HG03159 (cell line): ENCODE measurements around the gene NR4A1.

ENCODE experiments used
- ATAC-seq: cut with Tn5 transposase; IDR thresholded peaks from one replicate; pipeline ENCODE4 v1.9.1; 2021; ENCODE audit warnings: mild to moderate bottlenecking, moderate library complexity; ENCODE audit not compliant: unreplicated experiment

The NR4A1 gene

GRCh38 chr12:52050758-52051541 lies at the start of gene NR4A1:
Gene NR4A1 (plus strand): TSS chr12:52051442. CDS start chr12:52054329, 2,887 bp downstream.
- ATAC-seq, result peak; percentile 79

DNA sequence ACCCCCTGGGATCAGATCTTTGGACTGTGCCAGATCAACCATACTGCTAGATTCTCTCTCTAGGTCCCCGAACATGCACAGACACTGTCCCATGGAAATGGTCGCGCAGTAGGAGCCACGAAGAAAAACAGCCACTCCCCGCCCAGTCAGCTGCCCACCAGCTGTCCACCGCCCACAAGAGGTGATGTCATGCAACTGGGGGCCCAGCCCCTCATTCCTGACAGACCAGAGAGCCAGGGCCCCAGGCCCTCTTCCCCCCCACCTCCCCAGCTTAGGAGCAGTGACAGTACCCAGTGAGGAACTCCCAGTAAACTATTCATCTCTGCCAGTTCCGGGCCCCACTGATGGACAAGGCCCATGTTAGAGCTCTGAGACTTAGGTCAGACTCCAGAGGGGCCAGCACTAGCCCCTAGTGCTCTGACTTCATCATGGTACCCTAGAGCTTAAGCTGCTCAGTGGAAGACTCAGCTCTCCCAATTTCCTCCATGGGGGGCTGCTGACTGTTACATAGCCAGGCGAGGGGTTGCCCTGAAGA lies 48.2 kb upstream of the NR4A1 start:
- ATAC-seq, result no peak

GRCh38 chr12:52003591-52003990 lies 47.7 kb upstream of the NR4A1 start:
- no peak for ATAC-seq

DNA sequence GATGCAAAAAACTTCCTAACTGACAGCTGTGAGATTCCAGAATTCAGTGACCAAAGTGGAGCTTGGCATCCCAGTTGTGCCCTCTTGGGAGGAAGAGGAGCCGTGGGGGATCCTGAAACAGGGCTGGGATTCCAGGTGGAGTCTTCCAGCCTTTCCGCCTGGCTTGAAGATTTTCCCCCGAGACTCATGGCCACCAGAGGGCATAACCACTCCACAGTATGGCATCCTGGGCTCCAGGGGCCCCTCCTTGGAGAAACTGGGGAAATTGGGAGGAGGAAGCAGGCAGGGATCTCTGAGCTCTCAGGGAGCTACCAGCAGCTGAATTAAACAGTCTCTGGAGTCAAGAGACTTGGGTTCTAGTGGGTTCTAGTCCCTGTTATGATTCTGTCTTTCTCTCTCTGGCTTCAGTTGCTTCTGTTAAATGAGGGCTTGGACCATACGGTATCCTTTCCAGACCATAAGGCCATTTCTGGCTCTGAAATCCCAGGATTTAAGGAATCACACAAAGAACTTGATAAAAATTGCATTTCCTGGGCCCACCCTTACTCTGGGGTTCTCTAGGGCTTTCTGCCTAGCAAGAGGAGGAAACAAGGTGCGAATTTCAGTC lies 47.1 kb upstream of the NR4A1 start:
- ATAC-seq, result no peak

GRCh38 chr12:52005218-52005902 lies 45.9 kb upstream of the NR4A1 start:
- no peak for ATAC-seq

GRCh38 chr12:52005903-52006703 lies 45.1 kb upstream of the NR4A1 start:
- ATAC-seq, result peak; percentile 75

GRCh38 chr12:52006726-52007157 lies 44.5 kb upstream of the NR4A1 start, which contains the start of gene TAMALIN:
Gene TAMALIN (plus strand): TSS chr12:52006946. CDS start chr12:52007020, 74 bp downstream.
- no peak for ATAC-seq

DNA sequence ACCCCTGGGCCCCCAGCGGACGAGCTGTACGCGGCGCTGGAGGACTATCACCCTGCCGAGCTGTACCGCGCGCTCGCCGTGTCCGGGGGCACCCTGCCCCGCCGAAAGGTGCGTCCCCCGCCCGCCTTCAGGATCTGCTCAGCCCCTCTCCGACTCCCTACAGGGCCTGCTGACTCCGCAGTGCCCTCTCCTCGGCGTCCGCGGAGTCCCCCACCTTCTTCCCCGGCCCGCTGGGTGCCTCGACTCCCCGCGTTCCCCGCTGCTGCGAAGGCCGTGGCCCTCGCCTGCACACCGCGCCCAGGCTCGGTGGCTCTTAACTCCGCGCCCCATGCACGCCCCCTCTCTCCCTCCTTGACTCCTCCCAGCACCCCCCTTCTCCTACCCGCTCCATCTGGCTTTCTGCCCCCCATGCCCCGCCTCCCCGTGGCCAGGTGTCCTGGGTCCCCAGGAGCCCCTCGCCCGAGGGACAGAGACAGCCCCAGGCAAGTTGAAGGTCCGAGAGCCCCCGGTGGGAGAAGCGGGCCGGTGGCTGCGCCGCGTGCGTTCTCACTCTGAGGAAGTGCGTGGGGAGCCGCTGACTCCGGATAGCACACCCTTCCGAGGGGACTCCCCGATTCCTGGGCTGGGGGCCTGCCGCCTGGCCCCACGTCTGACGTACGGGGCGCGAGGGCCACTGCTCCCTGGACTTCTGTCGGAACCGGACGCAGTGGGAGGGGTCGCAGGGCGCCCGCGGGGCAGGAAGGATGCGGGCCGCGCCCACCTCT lies 43.9 kb upstream of the NR4A1 start:
- ATAC-seq, result no peak

GRCh38 chr12:52007982-52008510 lies 43.2 kb upstream of the NR4A1 start:
- ATAC-seq, result no peak

DNA sequence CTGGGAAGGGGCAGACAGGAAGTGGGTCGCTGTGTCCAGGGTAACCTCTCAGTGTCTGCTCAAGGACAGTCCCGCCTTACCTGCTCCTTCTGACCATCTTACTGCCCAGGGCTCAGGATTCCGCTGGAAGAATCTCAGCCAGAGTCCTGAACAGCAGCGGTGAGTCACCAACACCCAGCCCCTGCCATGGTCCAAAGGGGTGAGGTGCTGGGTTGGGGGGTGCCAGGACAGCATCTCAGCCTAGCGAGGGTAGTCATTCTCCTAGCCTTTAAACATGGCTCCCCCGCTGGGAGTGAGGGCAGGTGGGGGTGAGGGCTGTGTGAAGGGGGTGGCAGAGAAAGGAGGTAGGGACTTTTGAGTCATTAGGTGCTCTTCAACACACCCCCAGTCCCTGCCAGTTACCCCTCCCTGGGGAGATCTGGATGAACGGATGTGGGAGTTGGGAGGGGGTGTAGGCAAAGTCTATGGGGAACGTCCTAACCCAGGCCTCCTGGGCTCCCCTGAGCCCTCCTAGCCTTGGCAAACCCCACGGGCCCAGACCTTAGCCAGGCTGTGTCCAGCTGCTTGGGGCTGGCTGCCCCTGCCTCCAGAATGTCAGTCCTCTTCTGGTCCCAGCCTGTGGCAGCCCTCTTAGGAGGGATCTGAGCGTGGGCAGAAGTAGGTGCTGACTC lies 42.0 kb upstream of the NR4A1 start:
- no peak for ATAC-seq

- ATAC-seq, result no peak
Observed at GRCh38 chr12:52010152-52010622, 41.1 kb upstream of the NR4A1 start.

DNA sequence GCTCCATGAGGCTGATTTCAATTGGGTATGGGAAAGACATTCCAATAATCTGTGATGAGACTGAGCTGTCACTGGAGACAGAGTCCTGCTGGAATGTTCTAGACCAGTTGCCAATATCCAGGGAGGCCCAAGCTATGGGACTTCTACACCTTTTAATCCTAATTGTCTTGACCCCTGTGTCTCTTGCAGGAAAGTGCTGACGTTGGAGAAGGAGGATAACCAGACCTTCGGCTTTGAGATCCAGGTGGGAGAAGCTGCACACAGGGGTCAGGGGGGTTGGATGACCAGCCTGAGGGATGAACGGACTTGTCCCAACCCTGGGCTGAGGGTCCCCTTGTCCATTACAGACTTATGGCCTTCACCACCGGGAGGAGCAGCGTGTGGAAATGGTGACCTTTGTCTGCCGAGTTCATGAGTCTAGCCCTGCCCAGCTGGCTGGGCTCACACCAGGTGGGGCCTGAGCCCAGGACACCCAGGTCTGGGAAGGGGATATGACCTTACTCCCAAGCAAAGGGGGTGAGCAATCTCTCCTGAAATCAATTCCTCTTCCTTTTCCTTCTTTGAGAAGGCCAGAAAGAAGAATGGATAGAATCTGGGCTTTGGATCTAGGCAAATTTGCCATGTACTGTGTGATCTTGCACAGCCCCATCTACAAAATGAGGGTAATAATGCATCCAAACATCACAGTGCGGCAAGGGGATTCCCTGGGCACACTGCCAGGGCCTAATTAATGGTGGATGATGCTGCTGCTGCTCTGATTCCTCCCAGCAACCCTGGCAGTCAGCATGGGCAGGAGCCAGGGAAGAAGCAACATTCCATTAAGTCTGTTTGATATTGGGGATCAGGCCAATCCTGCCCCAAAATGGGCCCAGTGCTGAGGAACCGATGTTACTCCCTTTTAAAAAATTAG lies 40.3 kb upstream of the NR4A1 start:
- ATAC-seq, result no peak

DNA sequence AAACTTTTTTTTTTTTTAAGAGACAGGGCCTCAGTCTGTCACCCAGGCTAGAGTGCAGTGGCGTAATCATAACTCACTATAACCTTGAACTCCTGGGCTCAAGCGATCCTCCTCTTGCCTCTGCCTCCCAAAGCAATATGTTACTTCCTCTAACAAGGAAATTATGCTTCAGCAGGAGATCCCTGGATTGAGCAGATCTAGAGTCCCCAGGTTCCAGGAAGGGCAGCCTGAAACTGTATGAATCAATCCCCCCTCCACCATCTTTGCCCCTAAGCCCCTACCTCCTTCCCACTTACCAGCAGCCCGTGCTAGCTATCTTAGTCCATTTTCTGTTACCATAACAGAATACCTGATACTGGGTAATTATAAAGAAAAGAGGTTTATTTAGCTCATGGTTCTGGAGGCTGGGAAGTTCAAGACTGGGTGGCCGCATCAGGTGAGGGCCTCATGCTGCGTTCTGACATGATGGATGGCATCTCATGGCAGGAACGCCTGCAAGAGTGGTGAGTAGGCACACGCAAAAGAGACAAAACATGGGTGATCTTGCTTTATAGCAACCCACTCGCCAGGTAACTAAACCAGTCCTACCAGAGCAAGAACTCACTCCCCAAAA lies 39.5 kb upstream of the NR4A1 start:
- ATAC-seq, result no peak

GRCh38 chr12:52013626-52014310 lies 37.5 kb upstream of the NR4A1 start:
- no peak for ATAC-seq

DNA sequence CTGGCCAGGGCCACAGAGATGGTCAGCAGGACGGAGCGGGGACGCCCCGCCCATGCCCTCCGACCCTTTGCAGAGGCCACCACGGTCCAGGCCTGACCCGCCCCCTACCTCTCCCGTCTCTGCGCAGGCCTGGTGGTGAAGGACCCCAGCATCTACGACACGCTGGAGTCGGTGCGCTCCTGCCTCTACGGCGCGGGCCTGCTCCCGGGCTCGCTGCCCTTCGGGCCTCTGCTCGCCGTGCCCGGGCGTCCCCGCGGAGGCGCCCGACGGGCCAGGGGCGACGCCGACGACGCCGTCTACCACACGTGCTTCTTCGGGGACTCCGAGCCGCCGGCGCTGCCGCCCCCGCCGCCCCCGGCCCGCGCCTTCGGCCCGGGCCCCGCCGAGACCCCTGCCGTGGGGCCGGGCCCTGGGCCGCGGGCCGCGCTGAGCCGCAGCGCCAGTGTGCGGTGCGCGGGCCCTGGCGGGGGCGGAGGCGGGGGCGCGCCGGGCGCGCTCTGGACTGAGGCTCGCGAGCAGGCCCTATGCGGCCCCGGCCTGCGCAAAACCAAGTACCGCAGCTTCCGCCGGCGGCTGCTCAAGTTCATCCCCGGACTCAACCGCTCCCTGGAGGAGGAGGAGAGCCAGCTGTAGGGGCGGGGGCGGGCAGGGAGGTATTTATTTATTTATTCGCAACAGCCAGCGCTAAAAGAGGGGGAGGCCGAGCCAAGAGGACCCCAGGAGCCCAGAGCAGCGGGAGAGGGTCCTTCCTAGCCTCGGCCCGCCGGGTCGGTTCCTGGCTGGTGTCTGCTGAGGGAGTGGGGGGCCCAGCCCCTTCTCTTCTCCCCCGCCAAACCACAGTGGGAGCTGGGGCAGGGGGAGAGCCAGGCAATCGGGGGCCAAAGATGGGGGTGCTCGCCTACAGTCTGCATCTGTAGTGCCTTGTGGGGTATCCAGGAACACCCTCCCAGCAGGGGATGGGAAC lies 36.4 kb upstream of the NR4A1 start:
- no peak for ATAC-seq

- no peak for ATAC-seq
Observed at GRCh38 chr12:52015532-52016041, 35.7 kb upstream of the NR4A1 start.
